Activated CD8-positive, alpha-beta memory T cell treated with anti-CD3 and anti-CD28 coated beads for 48 hours (primary cell): Measurements from ENCODE around the gene SSTR3.
"Not testable (repeated sequence)": the region's sequence is repeated elsewhere in the genome, so short reads cannot be mapped to it uniquely, and the experiment has no call there.

Source experiments
- DNase-seq, 3 experiments: peaks; one replicate each; pipeline ENCODE4 v3.0.0-alpha.2; 2020; ENCODE audit warnings: low read depth in 2 of 3, low spot score in 2 of 3

SSTR3 gene

GRCh38 chr22:37211075-37211865 lies 1.0 kb downstream of the SSTR3 start:
- no peak for DNase-seq

GRCh38 chr22:37210041-37210803 lies 2.1 kb downstream of the SSTR3 start:
- no peak for DNase-seq

GRCh38 chr22:37209140-37209845 lies 3.0 kb downstream of the SSTR3 start:
- no peak for DNase-seq

- DNase-seq: no peak
Measured at GRCh38 chr22:37208401-37209139, 3.7 kb downstream of the SSTR3 start.

GRCh38 chr22:37207981-37208380 lies 4.3 kb downstream of the SSTR3 start:
- no peak for DNase-seq

GRCh38 chr22:37206841-37207821 lies 5.1 kb downstream of the SSTR3 start:
- DNase-seq: no peak

- no peak for DNase-seq
Measured at GRCh38 chr22:37206118-37206840, 6.0 kb downstream of the SSTR3 start.

GRCh38 chr22:37205046-37205445 lies 7.2 kb downstream of the SSTR3 start:
- no peak for DNase-seq

GRCh38 chr22:37204045-37204655 lies 8.1 kb downstream of the SSTR3 start:
- no peak for DNase-seq

GRCh38 chr22:37203354-37204044 lies 8.8 kb downstream of the SSTR3 start:
- no peak for DNase-seq

GRCh38 chr22:37202716-37203115 lies 9.6 kb downstream of the SSTR3 start:
- no peak for DNase-seq

- DNase-seq: no peak
Measured at GRCh38 chr22:37202001-37202555, 10.2 kb downstream of the SSTR3 start.

- not testable (repeated sequence) for DNase-seq
Measured at GRCh38 chr22:37201443-37201820, 10.8 kb downstream of the SSTR3 start.

- no peak for DNase-seq
Measured at GRCh38 chr22:37199760-37200108, 12.5 kb downstream of the SSTR3 start.

- DNase-seq: peak; percentile 97 to 100 (median 99)
Measured at GRCh38 chr22:37199103-37199759, 13.0 kb downstream of the SSTR3 start.

- peak; percentile 81 to 99 (median 97) for DNase-seq
Measured at GRCh38 chr22:37198258-37199102, 13.8 kb downstream of the SSTR3 start.
